GM18951 (cell line): ENCODE data around the gene PPP4R2.
"Not testable (repeated sequence)": the region's sequence is repeated elsewhere in the genome, so short reads cannot be mapped to it uniquely, and the experiment has no call there.

Source experiments
- POLR2A ChIP-seq: IDR thresholded peaks from 4 replicates; pipeline ENCODE4 v1.6.1; 2011; ENCODE audit warnings: mild to moderate bottlenecking; ENCODE audit not compliant: insufficient read length, insufficient read depth; ENCODE audit errors: extremely low read depth
- in situ Hi-C: fragments of 300-500 bp; cut with MboI; formaldehyde crosslinking; loops from one replicate; pipeline ENCODE4 v1.12.0; 2022; ENCODE audit warnings: low sequenced_read_pairs, mixed read lengths, inconsistent platforms; ENCODE audit not compliant: unreplicated experiment

The PPP4R2 gene

DNA sequence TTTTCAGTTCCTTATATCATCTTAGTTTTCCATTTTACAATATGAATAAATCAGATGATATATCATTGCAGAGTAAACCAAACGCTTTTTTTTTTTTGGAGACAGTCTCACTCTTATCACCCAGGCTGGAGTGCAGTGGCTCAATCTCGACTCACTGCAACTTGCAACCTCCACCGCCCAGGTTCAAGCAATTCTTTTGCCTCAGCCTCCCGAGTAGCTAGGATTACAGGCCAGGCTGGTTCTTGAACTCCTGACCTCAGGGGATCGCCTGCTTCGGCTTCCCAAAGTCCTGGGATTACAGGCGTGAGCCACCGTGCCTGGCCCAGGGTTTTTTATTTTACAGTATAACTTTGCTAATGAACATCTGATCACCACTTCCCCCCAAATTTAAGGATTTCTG lies 59.0 kb downstream of the PPP4R2 start:
- in situ Hi-C loops = loop anchor here (10.0 kb wide), 1 partner anchor 111 kb away; no protein-coding TSS in a partner anchor
- TF ChIP-seq POLR2A = no peak

DNA sequence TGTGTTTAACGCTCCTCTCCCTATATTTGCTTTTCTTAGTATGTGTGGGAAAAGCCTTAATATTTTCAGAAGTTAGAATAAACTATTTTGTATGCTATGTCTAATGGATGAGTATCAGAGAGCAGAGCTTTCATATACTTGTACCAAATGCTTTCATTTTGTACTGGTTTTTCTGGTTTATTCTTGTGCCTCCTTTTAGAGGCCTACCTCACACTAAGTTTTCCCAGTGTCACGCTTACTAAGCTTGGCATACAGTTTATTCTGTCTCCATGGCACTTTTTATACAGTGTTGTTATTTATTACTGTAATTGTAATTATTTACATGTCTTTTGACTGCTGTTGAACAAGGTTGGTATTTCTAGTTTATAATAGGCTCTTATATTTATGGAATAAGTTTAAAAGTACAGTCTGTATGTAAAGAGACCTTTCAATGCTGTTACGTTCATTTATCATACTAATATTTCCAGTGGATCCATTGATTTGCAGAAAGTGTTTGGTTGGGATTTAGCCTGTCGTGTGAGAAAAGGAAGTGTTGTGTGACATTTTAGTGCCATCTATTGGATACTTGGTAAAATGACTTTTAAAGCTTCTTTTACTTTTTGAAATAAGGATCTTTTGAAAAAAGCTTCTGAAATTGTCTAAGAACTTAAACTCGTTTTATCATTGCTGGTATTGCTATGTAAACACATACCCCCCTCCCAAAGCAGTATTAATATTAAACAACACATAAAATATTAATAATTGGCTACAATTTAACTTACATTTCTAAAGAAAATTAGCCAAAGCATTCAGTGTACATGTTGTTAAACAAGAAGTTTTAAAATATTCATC lies 59.6 kb downstream of the PPP4R2 start:
- in situ Hi-C loops = loop anchor here (10.0 kb wide), 1 partner anchor 111 kb away; no protein-coding TSS in a partner anchor

DNA sequence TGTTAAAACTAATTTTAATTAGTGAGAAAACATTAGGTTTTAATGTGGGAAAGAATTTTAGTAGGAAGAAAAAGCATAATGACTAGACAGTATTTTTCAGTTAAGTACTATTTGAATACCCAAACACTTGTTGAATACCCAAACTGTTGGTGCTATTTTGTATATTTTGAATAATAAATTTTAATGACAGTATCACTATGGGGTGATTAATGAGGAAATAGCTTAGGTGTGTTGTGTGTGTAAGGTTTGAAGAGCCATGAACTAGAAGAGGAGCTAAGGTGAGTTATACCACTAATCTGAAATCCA lies 60.2 kb downstream of the PPP4R2 start:
- TF ChIP-seq POLR2A = no peak
- in situ Hi-C loops = loop anchor here (10.0 kb wide), 1 partner anchor 112 kb away; no protein-coding TSS in a partner anchor

More for the DNA sequence above, 59.6 kb downstream of the PPP4R2 start:
- no peak for TF ChIP-seq POLR2A

DNA sequence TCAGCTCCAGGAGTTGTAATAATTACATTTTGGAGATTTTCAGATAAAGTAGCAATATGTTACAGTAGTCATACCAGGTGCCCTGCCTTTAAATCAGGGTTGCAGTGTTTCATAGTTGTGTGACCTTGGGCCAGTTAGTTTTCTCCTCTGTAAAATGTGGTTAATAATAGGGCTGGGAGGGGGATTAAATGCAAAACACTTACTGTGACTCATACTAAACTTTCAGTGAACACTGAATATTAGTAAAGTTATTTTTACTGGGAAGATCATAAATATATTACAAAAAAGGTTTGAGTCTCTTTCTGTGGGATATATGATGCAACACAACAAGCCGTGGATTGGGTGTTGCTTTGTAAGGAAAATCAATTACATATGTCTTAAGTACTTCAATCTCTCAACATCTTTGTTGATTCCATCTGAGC lies 63.7 kb downstream of the PPP4R2 start:
- in situ Hi-C loops = no loop called here
- no peak for TF ChIP-seq POLR2A

DNA sequence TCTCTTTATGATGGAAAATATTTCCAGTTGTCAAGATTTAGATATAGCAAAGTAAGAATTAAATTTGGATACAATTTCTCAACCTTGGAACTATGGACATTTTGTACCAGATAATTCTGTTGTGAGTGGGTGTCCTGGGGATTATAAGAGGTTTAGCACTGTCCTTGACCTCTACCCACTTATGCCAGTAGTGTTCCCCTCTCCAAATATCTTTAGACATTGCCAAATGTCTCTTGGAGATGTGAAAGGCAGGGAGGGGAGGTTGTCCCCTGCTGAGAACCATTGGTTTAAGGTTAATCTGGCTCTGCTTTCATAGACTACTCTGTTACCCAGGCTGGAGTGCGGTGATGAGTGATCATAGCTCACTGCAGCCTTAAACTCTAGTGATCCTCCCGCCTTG lies 64.8 kb downstream of the PPP4R2 start, which contains the start of gene EBLN2:
TSS of gene EBLN2 (plus strand) at position 244 of the 400 bp plus-strand sequence. CDS start 423 bp downstream, outside the sequence.
- TF ChIP-seq POLR2A = no peak
- in situ Hi-C loops = no loop called here

DNA sequence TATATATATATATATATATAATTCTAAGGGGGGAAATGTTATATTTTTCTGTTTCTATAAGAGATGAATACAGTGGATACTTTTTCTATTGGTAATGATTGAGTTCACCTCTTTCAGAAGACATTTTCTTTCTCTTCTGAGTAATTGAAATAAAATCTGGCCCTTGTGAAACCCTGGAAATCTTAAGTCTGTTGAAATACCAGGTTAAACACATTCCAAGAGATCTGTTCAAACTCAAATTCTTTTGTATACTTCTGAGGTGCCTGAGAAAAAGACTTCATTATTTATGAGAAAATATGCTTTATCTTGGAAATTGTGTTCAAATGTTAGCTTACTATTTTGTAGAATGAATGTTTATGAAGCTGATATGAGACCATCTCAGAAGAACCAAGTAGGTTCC lies 69.6 kb downstream of the PPP4R2 start:
- in situ Hi-C loops = not testable (repeated sequence)

DNA sequence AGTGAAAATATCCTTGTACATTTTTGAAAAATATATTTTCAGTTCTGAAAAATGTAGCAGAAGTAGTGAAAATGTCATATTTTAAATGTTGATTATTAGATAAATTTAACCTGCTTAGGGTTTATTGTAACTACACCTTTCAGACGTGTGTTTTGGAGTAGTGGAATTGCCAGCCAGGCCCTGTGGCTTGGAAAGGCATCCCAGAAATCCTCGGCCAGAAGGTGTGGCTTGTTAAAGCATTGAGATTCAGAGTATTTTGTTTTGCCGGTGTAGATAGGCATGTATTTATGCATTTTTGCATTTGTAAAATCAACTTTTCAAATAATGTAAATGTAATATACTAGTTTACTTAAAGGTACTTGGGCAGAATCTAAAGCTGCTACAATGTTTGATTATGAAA lies 71.8 kb downstream of the PPP4R2 start:
- no peak for TF ChIP-seq POLR2A
- in situ Hi-C loops = no loop called here

DNA sequence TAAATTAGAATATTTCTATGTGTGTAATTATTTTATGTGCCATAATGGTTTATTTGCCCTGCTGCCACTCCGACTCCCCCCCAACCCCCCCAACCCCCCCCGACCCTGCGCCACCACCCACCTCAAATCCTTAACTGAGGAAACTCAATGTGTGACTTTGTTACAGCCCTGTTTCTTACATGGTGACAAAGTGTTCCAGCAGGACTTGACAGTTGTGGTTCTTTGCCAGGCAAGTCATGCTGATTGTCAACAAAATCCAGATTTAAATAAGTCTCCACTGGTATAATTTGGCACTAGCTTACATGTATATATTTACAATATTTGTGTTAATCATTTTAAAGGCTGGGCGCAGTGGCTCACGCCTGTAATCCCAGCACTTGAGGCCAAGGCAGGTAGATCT lies 72.6 kb downstream of the PPP4R2 start:
- in situ Hi-C loops = no loop called here
- no peak for TF ChIP-seq POLR2A

DNA sequence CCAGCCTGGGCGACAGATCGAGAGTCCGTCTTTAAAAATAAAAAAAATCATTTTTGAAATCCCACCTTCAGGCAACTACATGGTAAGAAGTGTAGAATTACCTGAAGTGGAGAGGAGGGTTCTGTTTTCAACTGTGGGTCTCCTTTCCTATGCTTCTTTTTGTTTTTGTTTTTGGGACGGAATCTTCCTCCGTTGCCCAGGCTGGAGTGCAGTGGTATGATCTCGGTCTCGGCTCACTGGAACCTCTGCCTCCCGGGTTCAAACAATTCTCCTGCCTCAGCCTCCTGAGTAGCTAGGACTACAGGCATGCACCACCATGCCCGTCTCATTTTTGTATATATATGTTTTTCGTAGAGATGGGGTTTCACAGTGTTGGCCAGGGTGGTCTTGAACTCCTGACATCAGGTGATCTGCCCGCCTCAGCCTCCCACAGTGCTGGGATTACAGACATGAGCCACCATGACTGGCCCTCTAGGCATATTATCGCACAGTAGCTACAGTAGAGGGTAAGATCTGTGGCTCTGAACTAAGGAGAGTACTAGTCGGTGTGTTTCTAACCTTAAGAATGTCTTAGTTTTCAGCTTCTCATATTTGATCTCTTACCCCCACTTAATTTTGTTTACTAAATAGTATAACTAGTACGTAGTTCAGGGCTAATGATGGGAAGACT lies 73.3 kb downstream of the PPP4R2 start:
- TF ChIP-seq POLR2A = no peak
- in situ Hi-C loops = no loop called here

DNA sequence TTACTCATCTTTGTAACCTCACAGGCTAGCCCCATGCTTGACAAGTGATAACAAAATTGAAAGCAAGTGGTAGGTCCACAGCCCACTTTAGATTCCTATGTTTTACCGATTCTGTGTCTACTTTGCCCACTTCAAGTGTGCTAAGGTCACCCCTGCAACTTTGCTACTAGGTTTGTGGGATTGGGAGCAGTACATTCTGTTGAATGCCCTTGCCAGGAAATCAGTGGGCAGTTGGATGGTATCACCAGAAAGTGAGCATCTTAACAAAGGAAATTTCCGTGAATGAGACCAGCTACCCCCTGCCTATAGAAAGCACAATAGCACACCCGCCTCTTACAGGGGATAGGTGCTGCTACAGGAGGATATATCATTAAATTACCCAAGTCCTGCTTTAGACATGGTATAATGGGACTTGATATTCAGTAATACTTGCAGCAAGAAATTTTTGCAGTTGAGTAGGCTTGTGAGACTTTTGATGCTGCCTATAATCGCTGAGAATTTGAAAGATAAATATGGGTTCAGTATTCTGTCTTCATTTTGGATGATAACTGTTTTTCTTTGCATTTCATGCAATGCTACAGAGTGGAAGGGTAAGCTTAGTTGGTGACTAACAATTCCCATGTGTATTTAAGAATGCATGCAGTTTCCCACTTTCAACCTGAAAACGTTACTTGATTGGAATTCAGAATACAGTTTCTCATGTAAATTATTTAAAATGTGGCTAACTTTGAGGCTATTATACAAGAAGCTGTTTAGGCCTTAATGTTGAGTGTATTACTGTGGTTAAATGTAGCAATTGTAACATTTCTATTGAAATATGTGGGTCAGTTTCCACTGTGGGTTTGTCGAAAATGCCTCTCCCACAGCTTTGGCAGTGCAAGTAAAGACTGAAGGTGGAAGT lies 74.3 kb downstream of the PPP4R2 start:
- in situ Hi-C loops = no loop called here
- TF ChIP-seq POLR2A = no peak

DNA sequence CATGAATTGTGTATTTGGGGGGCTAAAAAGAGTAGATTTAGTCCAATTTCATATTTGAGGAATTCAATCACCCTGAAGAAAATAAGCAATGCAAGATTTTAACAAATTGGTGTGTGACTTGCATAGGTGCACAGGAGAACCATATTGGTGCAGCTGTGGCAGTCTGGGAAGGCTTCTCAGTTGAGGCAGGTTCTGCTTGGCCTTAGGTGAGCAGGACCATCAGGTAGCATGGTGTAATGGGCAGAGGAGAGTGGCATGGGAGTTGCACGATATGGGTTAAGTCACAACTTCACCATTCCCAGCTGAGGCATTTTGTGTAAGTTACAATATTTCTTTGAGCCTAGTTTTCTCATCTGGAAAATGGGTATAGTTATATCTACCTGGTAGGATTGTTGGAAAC lies 75.3 kb downstream of the PPP4R2 start:
- in situ Hi-C loops = no loop called here
- no peak for TF ChIP-seq POLR2A

DNA sequence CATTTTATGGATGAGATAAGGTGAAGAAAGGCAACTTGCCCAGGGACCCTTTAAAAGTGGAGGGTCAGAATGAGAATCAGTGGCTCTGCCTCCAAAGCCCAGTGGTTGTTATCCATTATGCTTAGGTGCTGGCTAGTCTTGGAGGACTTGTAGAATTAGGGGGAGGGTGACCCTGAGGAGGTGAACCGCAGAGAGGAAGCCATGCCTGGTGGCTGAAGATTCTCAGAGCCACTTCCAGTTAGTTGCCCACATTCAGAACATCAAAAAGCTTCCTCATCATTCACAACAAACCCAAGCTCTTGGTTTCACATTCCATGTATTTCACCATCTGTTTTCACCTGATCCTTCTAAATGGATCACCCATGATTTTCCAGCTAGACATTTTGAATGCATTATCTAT lies 76.0 kb downstream of the PPP4R2 start:
- in situ Hi-C loops = no loop called here

DNA sequence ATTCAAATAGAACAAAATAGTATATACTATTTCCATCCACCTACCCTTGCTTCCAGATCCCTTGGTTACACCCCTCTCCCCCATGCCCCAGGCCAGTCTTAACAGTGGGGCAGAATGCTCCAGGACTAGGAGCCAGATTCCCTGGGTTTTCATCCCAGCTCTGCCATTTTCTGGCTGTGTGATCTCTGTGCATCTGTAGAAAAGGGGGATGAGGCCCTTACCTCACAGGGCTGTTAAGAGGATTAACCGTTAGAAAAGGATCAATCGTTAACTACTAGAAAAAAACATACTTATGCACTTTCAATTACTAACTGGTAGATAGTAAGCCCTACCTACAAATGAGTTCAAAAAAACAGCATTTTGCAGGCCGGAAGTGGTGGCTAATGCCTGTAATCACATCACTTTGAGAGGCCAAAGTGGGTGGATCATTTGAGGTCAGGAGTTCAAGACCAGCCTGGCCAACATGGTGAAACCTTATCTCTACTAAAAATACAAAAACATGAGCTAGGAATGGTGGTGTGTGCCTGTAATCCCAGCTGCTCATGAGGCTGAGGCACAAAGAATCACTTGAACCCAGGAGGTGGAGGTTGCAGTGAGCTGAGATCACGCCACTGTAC lies 76.6 kb downstream of the PPP4R2 start:
- TF ChIP-seq POLR2A = no peak
- in situ Hi-C loops = no loop called here

More for the DNA sequence above, 76.0 kb downstream of the PPP4R2 start:
- no peak for TF ChIP-seq POLR2A
